GM15510 (cell line): ENCODE data around the gene SSPN.

ENCODE experiments used
- POLR2A ChIP-seq: IDR thresholded peaks from 3 replicates; pipeline ENCODE4 v1.6.1; 2011; ENCODE audit warnings: borderline replicate concordance; ENCODE audit not compliant: insufficient read length; ENCODE audit errors: extremely low read depth

The SSPN gene

DNA sequence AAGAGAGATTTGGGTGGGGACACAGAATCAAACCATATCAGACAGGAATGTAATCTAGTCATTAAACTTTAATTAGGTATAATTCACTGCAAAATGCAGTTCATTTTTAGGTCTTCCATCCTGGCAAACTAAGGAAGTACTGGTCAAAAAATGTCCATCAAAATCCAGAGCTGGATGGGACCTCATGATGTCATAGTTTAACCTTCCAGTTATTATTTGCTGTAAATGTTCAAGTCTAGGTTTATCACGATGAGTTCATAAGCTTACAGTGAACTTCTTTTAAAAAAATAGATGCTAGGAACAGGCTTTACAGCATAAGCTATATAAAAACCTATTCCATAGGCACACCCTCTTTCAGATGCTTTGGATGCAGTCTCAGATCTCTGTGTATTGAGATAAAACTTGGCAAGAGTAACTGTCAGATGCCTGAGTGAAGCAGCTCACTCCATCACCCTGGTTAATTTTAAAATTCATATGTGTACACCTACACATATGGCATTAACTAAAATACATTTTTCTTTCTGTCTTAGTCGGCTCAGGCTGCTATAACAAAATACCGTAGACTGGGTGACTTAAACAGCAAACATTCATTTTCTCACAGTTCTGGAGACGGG, 7.9 kb downstream of the SSPN start:
- no peak for TF ChIP-seq POLR2A

GRCh38 chr12:26204612-26205289, 9.4 kb downstream of the SSPN start:
- no peak for TF ChIP-seq POLR2A

GRCh38 chr12:26205298-26205697, 9.9 kb downstream of the SSPN start:
- no peak for TF ChIP-seq POLR2A

- TF ChIP-seq POLR2A: no peak
Measured at GRCh38 chr12:26205941-26206340, 10.6 kb downstream of the SSPN start.

DNA sequence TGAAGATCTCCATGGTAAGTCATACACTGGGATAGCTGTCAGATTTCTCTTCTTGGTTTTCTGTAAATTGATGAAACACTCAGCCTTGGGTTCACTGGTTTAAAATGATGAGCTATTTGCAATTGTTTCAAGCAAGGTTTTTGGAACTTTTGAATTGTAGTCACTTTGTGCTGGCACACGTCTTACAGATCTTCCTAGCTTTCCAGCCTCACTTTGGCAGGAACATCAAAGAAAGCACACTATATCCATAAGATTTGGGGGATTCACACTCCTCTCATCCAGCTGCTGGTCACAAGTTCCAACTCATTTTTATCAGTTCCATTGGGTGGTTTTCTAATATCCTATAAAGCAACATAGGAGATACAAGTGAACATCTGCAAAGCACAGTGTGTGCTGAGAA, 16.0 kb downstream of the SSPN start:
- no peak for TF ChIP-seq POLR2A

- TF ChIP-seq POLR2A: no peak
Measured at GRCh38 chr12:26212396-26212795, 17.0 kb downstream of the SSPN start.

GRCh38 chr12:26212988-26213387, 17.6 kb downstream of the SSPN start:
- no peak for TF ChIP-seq POLR2A

DNA sequence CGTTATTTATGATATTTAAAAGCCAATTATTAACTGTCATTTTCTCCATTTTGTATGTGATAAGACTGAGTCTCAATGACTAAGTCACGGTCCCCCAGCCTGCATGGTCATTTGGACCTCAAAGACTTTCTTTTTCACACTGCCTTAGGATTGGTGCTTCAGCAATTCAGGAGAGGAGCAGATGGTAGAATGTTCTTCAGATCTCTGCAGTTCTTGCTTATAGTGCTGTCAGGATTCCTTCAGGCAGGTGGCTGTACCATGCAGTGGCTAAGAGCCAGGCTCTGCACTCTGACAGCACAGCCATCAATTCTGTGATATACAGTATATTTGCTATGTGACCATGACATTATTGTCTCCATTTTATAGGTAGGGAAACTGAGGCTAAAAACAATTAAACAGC, 18.7 kb downstream of the SSPN start:
- TF ChIP-seq POLR2A: no peak

DNA sequence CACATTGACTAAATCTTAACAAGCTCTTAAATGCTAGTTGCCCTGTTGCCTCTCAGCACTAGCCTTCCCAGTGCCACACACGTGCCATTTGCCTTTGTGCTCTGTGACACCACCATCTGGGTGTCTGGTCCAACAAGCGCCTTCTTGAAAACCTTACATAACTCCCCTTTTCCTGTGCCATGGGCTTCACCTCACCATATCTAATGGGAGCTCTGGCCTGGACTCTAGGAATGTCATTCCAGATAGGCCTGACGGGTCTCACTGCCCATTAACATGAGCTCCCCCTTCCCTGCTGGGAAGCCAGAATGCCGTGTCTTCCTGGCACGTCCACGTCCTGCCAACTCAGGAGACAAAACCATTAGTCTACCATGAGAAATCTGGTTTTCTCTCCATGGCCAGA, 24.4 kb downstream of the SSPN start:
- TF ChIP-seq POLR2A: no peak

DNA sequence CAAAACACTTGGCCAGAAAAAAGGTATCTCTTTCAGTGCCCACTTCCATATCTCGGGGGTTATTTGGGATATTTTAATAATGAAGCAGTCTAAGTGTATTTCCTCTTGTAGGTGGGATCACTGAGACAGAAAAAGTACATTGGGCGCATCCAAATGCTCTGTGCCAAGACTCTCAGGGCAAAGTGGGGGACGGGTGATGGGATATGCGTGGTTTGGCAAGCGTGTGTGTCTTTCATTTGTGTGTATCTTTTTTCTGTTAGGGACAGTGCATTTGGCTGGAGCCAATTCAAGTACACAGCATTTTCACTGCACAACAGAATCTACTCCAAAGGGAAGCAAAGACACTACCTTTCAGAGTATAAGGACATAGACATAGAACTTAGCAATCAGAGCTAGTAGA, 29.3 kb downstream of the SSPN start:
- TF ChIP-seq POLR2A: no peak

DNA sequence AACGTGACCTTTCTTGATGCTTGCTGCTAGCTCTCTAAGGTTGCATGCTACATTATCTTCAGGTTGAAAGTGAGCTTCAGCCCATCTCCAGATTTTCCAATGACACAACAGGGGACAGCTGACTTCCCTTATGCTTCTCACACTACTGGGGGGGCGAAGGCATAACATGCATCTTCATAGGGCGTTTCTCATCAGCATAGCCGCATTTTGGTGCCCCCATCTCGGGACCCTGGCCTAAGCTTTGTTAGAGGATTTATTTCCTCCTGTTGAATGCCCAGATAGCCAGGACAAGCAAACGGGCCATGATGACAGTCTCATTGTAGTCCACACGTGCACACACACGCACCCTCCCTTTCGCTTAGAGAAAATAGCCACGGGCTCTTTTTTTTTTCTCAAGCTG, 30.7 kb downstream of the SSPN start:
- no peak for TF ChIP-seq POLR2A

GRCh38 chr12:26226629-26227360, 31.4 kb downstream of the SSPN start:
- no peak for TF ChIP-seq POLR2A

- no peak for TF ChIP-seq POLR2A
Measured at GRCh38 chr12:26227361-26227745, 32.0 kb downstream of the SSPN start.

DNA sequence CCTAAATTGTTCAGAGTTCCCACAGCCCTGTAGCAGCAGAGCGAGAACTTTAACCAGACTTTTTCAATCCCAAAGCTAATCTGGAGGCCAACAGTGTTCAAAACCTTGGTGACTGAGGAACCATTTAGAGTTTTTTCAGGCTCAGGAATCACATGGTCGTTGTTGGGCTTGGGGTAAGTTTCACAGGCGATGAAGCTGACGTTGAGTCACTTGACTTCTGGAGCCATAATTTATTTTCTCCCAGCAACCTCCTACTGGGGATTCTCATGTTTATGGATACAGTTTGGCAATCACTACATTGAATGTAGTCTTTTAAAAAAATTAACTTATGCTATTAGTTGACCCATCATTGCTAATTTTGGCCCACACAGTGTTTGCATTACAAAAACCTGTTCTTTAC, 34.5 kb downstream of the SSPN start:
- no peak for TF ChIP-seq POLR2A

- no peak for TF ChIP-seq POLR2A
Measured at GRCh38 chr12:26231470-26231869, 36.1 kb downstream of the SSPN start.

- no peak for TF ChIP-seq POLR2A
Measured at GRCh38 chr12:26231921-26232320, 36.5 kb downstream of the SSPN start.
